PC-3 (cell line): ENCODE results near the gene ADAM23.

Experiments used
- CTCF ChIP-seq: fragments of 300-600 bp; sonication (generic); conservative IDR thresholded peaks from 2 replicates; pipeline ENCODE4 v1.5.1; 2017; ENCODE audit warnings: antibody characterized with exemption, low read depth, mild to moderate bottlenecking, low read length
- EZH2 ChIP-seq: fragments of 300-600 bp; sonication (generic); IDR thresholded peaks from one replicate; pipeline ENCODE4 v1.6.1; 2017; ENCODE audit warnings: antibody characterized with exemption, mild to moderate bottlenecking, low read length; ENCODE audit not compliant: unreplicated experiment
- EZH2phosphoT487 ChIP-seq: fragments of 300-600 bp; sonication (generic); IDR thresholded peaks from 2 replicates; pipeline ENCODE4 v1.6.1; 2018; ENCODE audit warnings: mild to moderate bottlenecking, antibody characterized with exemption, low read length, borderline replicate concordance

GRCh38 chr2:206610451-206610850 is 167.1 kb downstream of the ADAM23 start:
- TF ChIP-seq CTCF (no peak), EZH2 (no peak), EZH2phosphoT487 (no peak)
